GM12878 (cell line): ENCODE measurements around the gene MRPS23.

Source experiments
- ASH2L ChIP-seq: fragments of 300-600, 200-600 bp; sonication (generic); IDR thresholded peaks from 2 replicates; pipeline ENCODE4 v1.6.1; 2017; ENCODE audit warnings: low read depth, mild to moderate bottlenecking, borderline replicate concordance
- CBX5 ChIP-seq: sonication (generic); IDR thresholded peaks from 2 replicates; pipeline ENCODE4 v1.6.1; 2016; ENCODE audit warnings: low read depth, moderate library complexity, mild to moderate bottlenecking, inconsistent platforms
- CEBPZ ChIP-seq: fragments of 150-350 bp; IDR thresholded peaks from 2 replicates; pipeline ENCODE4 v1.6.1; 2016; ENCODE audit warnings: low read depth, low read length
- CTCF ChIP-seq, 3 experiments: IDR thresholded peaks in 2 of 3; conservative IDR thresholded peaks in 1 of 3; 2 replicates each; pipeline ENCODE4 v1.5.1; 2011; ENCODE audit warnings: low read depth in 3 of 3, low read length in 3 of 3, mild to moderate bottlenecking in 3 of 3, control low read depth in 2 of 3, moderate library complexity in 2 of 3, inconsistent platforms in 1 of 3, mixed read lengths in 1 of 3; ENCODE audit not compliant: control insufficient read depth in 2 of 3, insufficient read depth in 1 of 3; ENCODE audit errors: extremely low read depth in 1 of 3
- EP300 ChIP-seq, 2 experiments: fragments of 150-350 bp in 1 of 2; IDR thresholded peaks; 2 replicates each; pipeline ENCODE4 v1.6.1; 2011 to 2012; ENCODE audit warnings: low read depth in 2 of 2, low read length in 2 of 2, borderline replicate concordance in 1 of 2, improper control_type of control experiment in 1 of 2, inconsistent platforms in 1 of 2; ENCODE audit not compliant: control insufficient read depth in 1 of 2
- EZH2 ChIP-seq: IDR thresholded peaks from 2 replicates; pipeline ENCODE4 v1.6.1; 2012; ENCODE audit warnings: low read depth, mild to moderate bottlenecking, control low read depth, inconsistent platforms, low read length, borderline replicate concordance; ENCODE audit not compliant: control insufficient read depth
- HDAC6 ChIP-seq: fragments of 200-600 bp; sonication (generic); IDR thresholded peaks from one replicate; pipeline ENCODE4 v1.8.0; 2017; ENCODE audit warnings: antibody characterized with exemption; ENCODE audit not compliant: unreplicated experiment
- NR2F1 ChIP-seq: fragments of 450-650 bp; conservative IDR thresholded peaks from 2 replicates; pipeline ENCODE4 v1.6.1; 2017; ENCODE audit warnings: mild to moderate bottlenecking
- RCOR1 ChIP-seq: conservative IDR thresholded peaks from 2 replicates; pipeline ENCODE4 v1.6.1; 2012; ENCODE audit warnings: low read depth, low read length, improper control_type of control experiment
- USF1 ChIP-seq: IDR thresholded peaks from 2 replicates; pipeline ENCODE4 v1.6.1; 2011; ENCODE audit warnings: borderline replicate concordance, low read depth, mild to moderate bottlenecking, moderate library complexity, mixed read lengths, low read length; ENCODE audit not compliant: insufficient read depth; ENCODE audit errors: extremely low read length

GRCh38 chr17:57808882-57809281 is 41.0 kb downstream of the MRPS23 start:
- TF ChIP-seq ASH2L: no peak
- TF ChIP-seq CTCF (IDR thresholded peaks at IDR 0.05 in 2 of 3, conservative IDR thresholded peaks at IDR 0.05 in 1 of 3; ENCODE audit: control insufficient read depth in 2 of 3, extremely low read depth in 1 of 3, insufficient read depth in 1 of 3, low read depth in 3 of 3, low read length in 3 of 3): no peak
- TF ChIP-seq NR2F1: no peak
- TF ChIP-seq EZH2: no peak
- TF ChIP-seq HDAC6: no peak
- TF ChIP-seq USF1: no peak
- TF ChIP-seq EP300 (IDR thresholded peaks at IDR 0.05; ENCODE audit: borderline replicate concordance in 1 of 2, control insufficient read depth in 1 of 2, low read depth in 2 of 2, low read length in 2 of 2): no peak
- TF ChIP-seq CEBPZ: no peak
- no peak for TF ChIP-seq RCOR1
- TF ChIP-seq CBX5: no peak
